Smooth muscle cell (in vitro differentiated cells): Measurements from ENCODE around the gene PMPCA. TPM values are rescaled to one million over a fixed set of nuclear protein-coding genes. Genes with fewer than 3 reads are reported as not detected.

ENCODE experiments used
- DNase-seq: peaks from one replicate; lab custom pipeline; 2025; ENCODE audit not compliant: unreplicated experiment; lab: John Stamatoyannopoulos, UW
- H2AFZ ChIP-seq: fragments of 200-600 bp; sonication (generic); 2 replicates; pipeline ENCODE4 v1.6.0; 2016; ENCODE audit warnings: antibody characterized with exemption, low read depth, mild to moderate bottlenecking
- H3F3A ChIP-seq: fragments of 200-600 bp; sonication (generic); 2 replicates; pipeline ENCODE4 v1.6.0; 2017; ENCODE audit warnings: antibody characterized with exemption, low read depth
- H3K27ac ChIP-seq: fragments of 200-600 bp; sonication (generic); 2 replicates; pipeline ENCODE4 v1.5.1; 2016; ENCODE audit warnings: low read depth, mild to moderate bottlenecking
- H3K27me3 ChIP-seq: fragments of 200-600 bp; sonication (generic); 2 replicates; pipeline ENCODE4 v1.6.1; 2016; ENCODE audit warnings: low read depth, mild to moderate bottlenecking
- H3K36me3 ChIP-seq: fragments of 200-600 bp; sonication (generic); 2 replicates; pipeline ENCODE4 v1.5.1; 2016; ENCODE audit warnings: low read depth
- H3K4me1 ChIP-seq: fragments of 200-600 bp; sonication (generic); 2 replicates; pipeline ENCODE4 v1.5.1; 2016; ENCODE audit warnings: low read depth
- H3K4me2 ChIP-seq: fragments of 200-600 bp; sonication (generic); 2 replicates; pipeline ENCODE4 v1.6.0; 2016; ENCODE audit warnings: mild to moderate bottlenecking
- H3K4me3 ChIP-seq: fragments of 200-600 bp; sonication (generic); 2 replicates; pipeline ENCODE4 v1.5.1; 2016; ENCODE audit warnings: mild to moderate bottlenecking
- H3K79me2 ChIP-seq: fragments of 200-600 bp; sonication (generic); 2 replicates; pipeline ENCODE4 v1.6.0; 2016; ENCODE audit warnings: low read depth, mild to moderate bottlenecking
- H3K9ac ChIP-seq: fragments of 200-600 bp; sonication (generic); 2 replicates; pipeline ENCODE4 v1.6.0; 2016; ENCODE audit warnings: low read depth
- H3K9me3 ChIP-seq: fragments of 200-600 bp; sonication (generic); replicated peaks from 2 replicates; pipeline ENCODE4 v1.5.1; 2016; ENCODE audit warnings: low read depth
- H4K20me1 ChIP-seq: fragments of 200-600 bp; sonication (generic); 2 replicates; pipeline ENCODE4 v1.6.0; 2016; ENCODE audit warnings: low read depth
- WGBS: methylation state at CpG from one replicate; pipeline ENCODE4 v1.1.7; 2016; ENCODE audit warnings: low lambda C conversion rate; 5-methylcytosine and 5-hydroxymethylcytosine counted together
- polyA plus RNA-seq: library from polyadenylated mRNA; unstranded; fragments of >200 nt; fragmentation: Nextera tagmentation; extraction: Ambion mirVana; gene quantifications from 2 replicates; pipeline ENCODE4 v1.2.1, GENCODE V29; 2016
- total RNA-seq: library from RNA; depleted of rRNA; stranded (reverse); fragments of >200 nt; gene quantifications from 2 replicates; pipeline ENCODE4 v1.2.3, GENCODE V29; 2014
- TF ChIP-seq, protein P1 (sequence below): fragments of 200-600 bp; sonication (generic); IDR thresholded peaks from 2 replicates; pipeline ENCODE4 v1.5.1; 2017; ENCODE audit warnings: borderline replicate concordance, mild to moderate bottlenecking, antibody characterized with exemption; ENCODE audit not compliant: insufficient read depth, poor library complexity, severe bottlenecking

Gene PMPCA
- total and polyA plus RNA-seq, 2 experiments from 2014 or later = 39.8 to 73.0 TPM

DNA sequence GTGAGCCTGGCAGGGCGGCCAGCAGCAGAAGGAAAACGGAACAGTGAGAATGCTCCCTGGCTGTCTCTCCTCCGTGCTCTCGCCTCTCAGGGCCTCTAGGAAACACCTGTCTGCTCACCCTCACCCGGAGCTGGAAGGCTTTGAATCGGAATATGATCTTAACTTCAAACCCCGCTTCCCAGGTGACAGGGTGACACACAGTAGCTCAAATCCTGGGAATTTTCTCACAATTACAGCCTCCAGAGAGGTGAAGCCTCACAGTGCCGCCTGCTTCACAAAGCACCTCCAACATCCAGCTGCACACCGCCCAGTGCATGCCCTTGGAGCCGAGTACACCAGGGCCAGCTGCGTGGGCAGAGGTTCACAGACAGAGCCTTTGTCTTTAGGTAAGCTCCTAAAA is 59.9 kb downstream of the PMPCA start:
- TF ChIP-seq, protein P1, sequence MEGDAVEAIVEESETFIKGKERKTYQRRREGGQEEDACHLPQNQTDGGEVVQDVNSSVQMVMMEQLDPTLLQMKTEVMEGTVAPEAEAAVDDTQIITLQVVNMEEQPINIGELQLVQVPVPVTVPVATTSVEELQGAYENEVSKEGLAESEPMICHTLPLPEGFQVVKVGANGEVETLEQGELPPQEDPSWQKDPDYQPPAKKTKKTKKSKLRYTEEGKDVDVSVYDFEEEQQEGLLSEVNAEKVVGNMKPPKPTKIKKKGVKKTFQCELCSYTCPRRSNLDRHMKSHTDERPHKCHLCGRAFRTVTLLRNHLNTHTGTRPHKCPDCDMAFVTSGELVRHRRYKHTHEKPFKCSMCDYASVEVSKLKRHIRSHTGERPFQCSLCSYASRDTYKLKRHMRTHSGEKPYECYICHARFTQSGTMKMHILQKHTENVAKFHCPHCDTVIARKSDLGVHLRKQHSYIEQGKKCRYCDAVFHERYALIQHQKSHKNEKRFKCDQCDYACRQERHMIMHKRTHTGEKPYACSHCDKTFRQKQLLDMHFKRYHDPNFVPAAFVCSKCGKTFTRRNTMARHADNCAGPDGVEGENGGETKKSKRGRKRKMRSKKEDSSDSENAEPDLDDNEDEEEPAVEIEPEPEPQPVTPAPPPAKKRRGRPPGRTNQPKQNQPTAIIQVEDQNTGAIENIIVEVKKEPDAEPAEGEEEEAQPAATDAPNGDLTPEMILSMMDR = no peak
- Histone ChIP-seq H3K9ac (no peak overlapping the region), H2AFZ (no peak overlapping the region), H3K4me1 (no peaks in the 10 kb centered on the region), H3F3A (no peaks in the 10 kb centered on the region), H3K4me2 (no peak overlapping the region), H4K20me1 (peaks cover 99% of the 10 kb centered on the region), H3K36me3 (peaks cover 22% of the 10 kb centered on the region), H3K79me2 (peaks cover 86% of the 10 kb centered on the region), H3K27me3 (no peaks in the 10 kb centered on the region), H3K9me3 (no peaks in the 10 kb centered on the region), H3K27ac (no peak overlapping the region), H3K4me3 (no peak overlapping the region)
- no peak for DNase-seq
- 98% methylated on average over 11 of the region's 11 CpGs for WGBS

GRCh38 chr9:136470792-136471469 is 60.5 kb downstream of the PMPCA start:
- Histone ChIP-seq H3K79me2 (peaks cover 91% of the 10 kb centered on the region), H3K27me3 (no peaks in the 10 kb centered on the region), H3K4me3 (no peak overlapping the region), H3K36me3 (peaks cover 28% of the 10 kb centered on the region), H3K4me1 (no peaks in the 10 kb centered on the region), H3K9ac (no peak overlapping the region), H3K27ac (no peak overlapping the region), H2AFZ (no peak overlapping the region), H3K4me2 (no peak overlapping the region), H4K20me1 (peaks cover 99% of the 10 kb centered on the region), H3F3A (no peaks in the 10 kb centered on the region), H3K9me3 (no peaks in the 10 kb centered on the region)
- TF ChIP-seq, protein P1 = no peak
- WGBS = 97% methylated on average over 12 of the region's 12 CpGs
- DNase-seq = no peak

GRCh38 chr9:136471802-136472487 is 61.5 kb downstream of the PMPCA start:
- 98% methylated on average over 19 of the region's 19 CpGs for WGBS
- H2AFZ ChIP-seq = no peak overlapping the region
- H3K27ac ChIP-seq = no peak overlapping the region
- H3K9me3 ChIP-seq = no peaks in the 10 kb centered on the region
- DNase-seq = no peak
- peaks cover 100% of the 10 kb centered on the region for H4K20me1 ChIP-seq
- no peak overlapping the region for H3K4me2 ChIP-seq
- peaks cover 30% of the 10 kb centered on the region for H3K36me3 ChIP-seq
- peaks cover 96% of the 10 kb centered on the region for H3K79me2 ChIP-seq
- no peaks in the 10 kb centered on the region for H3F3A ChIP-seq
- H3K9ac ChIP-seq = no peak overlapping the region
- TF ChIP-seq, protein P1 = no peak
- H3K4me1 ChIP-seq = no peaks in the 10 kb centered on the region
- no peaks in the 10 kb centered on the region for H3K27me3 ChIP-seq
- no peak overlapping the region for H3K4me3 ChIP-seq
